Activated naive CD8-positive, alpha-beta T cell treated with anti-CD3 and anti-CD28 coated beads for 36 hours (primary cell): ENCODE measurements around the gene GTF3C1. TPM values are rescaled to one million over a fixed set of nuclear protein-coding genes. Genes with fewer than 3 reads are reported as not detected.
"Not testable (repeated sequence)": the region's sequence is repeated elsewhere in the genome, so short reads cannot be mapped to it uniquely, and the experiment has no call there.

ENCODE experiments used
- DNase-seq: peaks from one replicate; pipeline ENCODE4 v3.0.0; 2021
- H3K27ac Mint-ChIP-seq: one replicate; pipeline ENCODE4 v1.8.0; 2022; ENCODE audit warnings: mild to moderate bottlenecking, moderate library complexity, mixed read lengths
- H3K27me3 Mint-ChIP-seq: one replicate; pipeline ENCODE4 v1.8.0; 2022; ENCODE audit warnings: mild to moderate bottlenecking, mixed read lengths
- H3K36me3 Mint-ChIP-seq: one replicate; pipeline ENCODE4 v1.8.0; 2021; ENCODE audit warnings: mild to moderate bottlenecking, mixed read lengths
- H3K4me1 Mint-ChIP-seq: one replicate; pipeline ENCODE4 v1.8.0; 2021; ENCODE audit warnings: mixed read lengths
- H3K4me3 Mint-ChIP-seq: one replicate; pipeline ENCODE4 v1.8.0; 2022; ENCODE audit warnings: mild to moderate bottlenecking, moderate library complexity, mixed read lengths
- H3K9me3 Mint-ChIP-seq: one replicate; pipeline ENCODE4 v1.8.0; 2022; ENCODE audit warnings: mixed read lengths
- total RNA-seq, 2 experiments: library from RNA; stranded (reverse); gene quantifications; one replicate each; pipeline ENCODE4 v1.2.3, GENCODE V29; 2021

Gene GTF3C1
- total RNA-seq, 2 experiments from 2014 or later, result 49.7 to 52.0 TPM

DNA sequence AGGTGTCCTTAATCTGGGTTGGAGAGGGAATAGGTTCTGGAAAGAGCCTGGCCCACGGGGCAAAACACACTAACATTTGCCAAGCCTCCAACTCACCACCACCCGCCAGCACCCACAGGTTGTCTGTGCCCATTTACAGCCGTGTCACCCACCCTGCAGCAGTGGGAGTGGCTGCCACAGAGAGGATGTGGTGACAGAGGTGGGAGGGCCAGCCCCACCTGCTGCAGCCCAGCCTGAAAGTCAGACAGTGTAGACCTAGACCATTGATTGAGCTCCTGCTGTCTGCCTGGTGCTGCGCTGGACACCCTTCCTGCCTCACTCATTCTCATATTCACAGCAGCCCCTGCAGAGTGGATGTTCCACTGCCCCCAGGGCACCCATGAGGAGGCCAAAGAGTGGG, 103.0 kb downstream of the GTF3C1 start:
- peaks cover 82% of the 10 kb centered on the region for H3K4me1 Mint-ChIP-seq
- peak overlapping the region; percentile 96 for H3K27ac Mint-ChIP-seq
- peak; percentile 69 for DNase-seq
- H3K36me3 Mint-ChIP-seq, result peaks cover 94% of the 10 kb centered on the region
- no peak overlapping the region for H3K4me3 Mint-ChIP-seq
- peaks cover 13% of the 10 kb centered on the region for H3K9me3 Mint-ChIP-seq
- H3K27me3 Mint-ChIP-seq, result no peaks in the 10 kb centered on the region

- peak overlapping the region; percentile 96 for H3K27ac Mint-ChIP-seq
- H3K9me3 Mint-ChIP-seq, result peaks cover 8% of the 10 kb centered on the region
- H3K27me3 Mint-ChIP-seq, result no peaks in the 10 kb centered on the region
- H3K4me3 Mint-ChIP-seq, result no peak overlapping the region
- DNase-seq, result no peak
- peaks cover 72% of the 10 kb centered on the region for H3K4me1 Mint-ChIP-seq
- H3K36me3 Mint-ChIP-seq, result peaks cover 94% of the 10 kb centered on the region
These were observed 104.1 kb downstream of the GTF3C1 start for GRCh38 chr16:27445502-27446175.

- peak overlapping the region; percentile 63 for H3K27ac Mint-ChIP-seq
- peaks cover 61% of the 10 kb centered on the region for H3K4me1 Mint-ChIP-seq
- H3K9me3 Mint-ChIP-seq, result peaks cover 4% of the 10 kb centered on the region
- H3K27me3 Mint-ChIP-seq, result no peaks in the 10 kb centered on the region
- H3K36me3 Mint-ChIP-seq, result peaks cover 88% of the 10 kb centered on the region
- H3K4me3 Mint-ChIP-seq, result no peak overlapping the region
- no peak for DNase-seq
These were observed 105.2 kb downstream of the GTF3C1 start for GRCh38 chr16:27444470-27444869.

DNA sequence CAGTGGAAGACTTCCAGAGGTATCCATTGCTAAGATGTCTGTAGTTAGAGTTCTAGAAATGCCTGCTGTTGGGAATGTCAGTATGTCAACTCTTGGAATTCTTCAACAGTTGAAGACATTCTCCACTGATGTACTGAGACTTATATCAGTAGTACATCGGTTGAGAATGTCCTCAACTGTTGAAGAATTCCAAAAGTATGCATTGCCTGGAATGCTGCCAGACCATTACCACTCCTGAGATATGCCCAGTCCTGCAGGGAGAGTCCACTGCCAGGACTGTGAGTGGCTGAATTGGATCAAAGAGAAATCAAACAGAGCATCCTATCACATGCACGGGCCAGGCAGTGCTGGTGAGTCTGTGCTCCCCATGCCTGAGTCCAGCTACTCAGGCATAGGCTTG, 105.7 kb downstream of the GTF3C1 start:
- Mint-ChIP-seq H3K4me3 (no peak overlapping the region), H3K36me3 (peaks cover 88% of the 10 kb centered on the region), H3K27me3 (no peaks in the 10 kb centered on the region), H3K27ac (no peak overlapping the region), H3K9me3 (peaks cover 4% of the 10 kb centered on the region), H3K4me1 (peaks cover 56% of the 10 kb centered on the region)
- no peak for DNase-seq

GRCh38 chr16:27441998-27442397, 107.7 kb downstream of the GTF3C1 start:
- H3K27me3 Mint-ChIP-seq, result no peaks in the 10 kb centered on the region
- H3K4me3 Mint-ChIP-seq, result no peak overlapping the region
- peaks cover 2% of the 10 kb centered on the region for H3K9me3 Mint-ChIP-seq
- H3K27ac Mint-ChIP-seq, result no peak overlapping the region
- H3K36me3 Mint-ChIP-seq, result peaks cover 88% of the 10 kb centered on the region
- H3K4me1 Mint-ChIP-seq, result peaks cover 39% of the 10 kb centered on the region
- DNase-seq, result no peak

GRCh38 chr16:27441276-27441675, 108.4 kb downstream of the GTF3C1 start:
- H3K27ac Mint-ChIP-seq, result peak overlapping the region; percentile 62

GRCh38 chr16:27439271-27440018, 110.3 kb downstream of the GTF3C1 start:
- Mint-ChIP-seq H3K4me1 (peaks cover 15% of the 10 kb centered on the region), H3K36me3 (peaks cover 84% of the 10 kb centered on the region), H3K27ac (no peak overlapping the region), H3K4me3 (no peak overlapping the region), H3K9me3 (no peaks in the 10 kb centered on the region), H3K27me3 (no peaks in the 10 kb centered on the region)
- DNase-seq, result no peak

More at GRCh38 chr16:27441276-27441675, 108.4 kb downstream of the GTF3C1 start:
- no peak for DNase-seq
- Mint-ChIP-seq H3K4me1 (peaks cover 33% of the 10 kb centered on the region), H3K4me3 (no peak overlapping the region), H3K36me3 (peaks cover 88% of the 10 kb centered on the region), H3K9me3 (no peaks in the 10 kb centered on the region), H3K27me3 (no peaks in the 10 kb centered on the region)

DNA sequence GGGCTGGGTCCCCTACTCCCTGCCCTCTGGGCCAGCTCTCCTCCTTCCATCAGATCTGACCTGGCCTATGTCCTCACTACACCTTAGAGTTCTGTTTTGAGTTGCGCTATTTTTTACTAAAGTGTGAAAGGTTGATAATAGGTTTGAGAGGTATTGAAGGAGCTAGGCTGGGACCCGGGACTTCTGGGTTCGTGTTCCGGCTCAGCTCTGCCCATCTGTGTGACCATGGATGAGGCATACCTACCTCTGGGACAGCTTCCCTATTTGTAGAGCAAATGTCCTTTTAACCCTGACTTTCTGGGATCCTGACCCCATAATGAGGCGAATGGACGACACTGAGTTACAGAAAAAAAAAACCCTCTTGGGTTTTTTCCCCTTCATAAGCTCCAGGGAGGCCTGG, 111.8 kb downstream of the GTF3C1 start:
- no peak overlapping the region for H3K4me3 Mint-ChIP-seq
- H3K4me1 Mint-ChIP-seq, result peaks cover 13% of the 10 kb centered on the region
- DNase-seq, result no peak
- no peak overlapping the region for H3K27ac Mint-ChIP-seq
- peaks cover 79% of the 10 kb centered on the region for H3K36me3 Mint-ChIP-seq
- H3K9me3 Mint-ChIP-seq, result no peaks in the 10 kb centered on the region
- H3K27me3 Mint-ChIP-seq, result no peaks in the 10 kb centered on the region

- H3K4me1 Mint-ChIP-seq, result peaks cover 12% of the 10 kb centered on the region
- no peaks in the 10 kb centered on the region for H3K27me3 Mint-ChIP-seq
- H3K9me3 Mint-ChIP-seq, result no peaks in the 10 kb centered on the region
- H3K27ac Mint-ChIP-seq, result peak overlapping the region; percentile 61
- H3K4me3 Mint-ChIP-seq, result no peak overlapping the region
- DNase-seq, result no peak
- H3K36me3 Mint-ChIP-seq, result peaks cover 76% of the 10 kb centered on the region
These were observed 112.6 kb downstream of the GTF3C1 start for GRCh38 chr16:27436921-27437650.

GRCh38 chr16:27436065-27436464, 113.6 kb downstream of the GTF3C1 start:
- peak overlapping the region; percentile 18 for H3K4me3 Mint-ChIP-seq

GRCh38 chr16:27435146-27435545, 114.6 kb downstream of the GTF3C1 start:
- not testable (repeated sequence) for H3K27me3 Mint-ChIP-seq, DNase-seq, H3K4me3 Mint-ChIP-seq, H3K9me3 Mint-ChIP-seq
- peak overlapping the region; percentile 27 for H3K27ac Mint-ChIP-seq
- peaks cover 24% of the 10 kb centered on the region for H3K4me1 Mint-ChIP-seq
- peaks cover 71% of the 10 kb centered on the region for H3K36me3 Mint-ChIP-seq

More at GRCh38 chr16:27436065-27436464, 113.6 kb downstream of the GTF3C1 start:
- DNase-seq, result no peak
- Mint-ChIP-seq H3K27me3 (no peaks in the 10 kb centered on the region), H3K9me3 (no peaks in the 10 kb centered on the region), H3K27ac (peak overlapping the region; percentile 61), H3K36me3 (peaks cover 71% of the 10 kb centered on the region), H3K4me1 (peaks cover 15% of the 10 kb centered on the region)

GRCh38 chr16:27434141-27435051, 115.3 kb downstream of the GTF3C1 start:
- no peak for DNase-seq
- Mint-ChIP-seq H3K27ac (peak overlapping the region; percentile 27), H3K9me3 (no peaks in the 10 kb centered on the region), H3K36me3 (peaks cover 75% of the 10 kb centered on the region), H3K27me3 (no peaks in the 10 kb centered on the region), H3K4me3 (no peak overlapping the region), H3K4me1 (peaks cover 30% of the 10 kb centered on the region)

DNA sequence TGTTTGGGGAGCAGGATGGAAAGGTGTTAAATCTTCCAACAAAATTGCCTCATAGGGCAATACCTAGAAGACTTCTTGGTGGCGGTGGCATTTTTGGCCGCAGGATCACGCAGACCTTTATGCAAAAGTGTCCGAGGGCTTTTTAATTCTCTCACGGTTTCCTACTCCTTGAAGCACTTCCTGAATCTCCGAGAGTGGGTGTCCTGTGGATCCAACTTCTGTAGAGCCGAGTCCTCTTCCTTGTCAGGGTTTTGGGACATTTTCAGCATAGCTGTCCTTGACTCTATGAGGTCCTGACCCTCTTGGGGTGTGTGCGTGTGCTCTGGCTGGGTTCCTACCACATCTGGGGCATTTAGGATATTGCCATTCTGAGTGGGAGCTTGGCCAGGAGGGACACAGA, 116.1 kb downstream of the GTF3C1 start:
- DNase-seq, result no peak
- H3K4me3 Mint-ChIP-seq, result no peak overlapping the region
- H3K9me3 Mint-ChIP-seq, result no peaks in the 10 kb centered on the region
- H3K36me3 Mint-ChIP-seq, result peaks cover 73% of the 10 kb centered on the region
- peak overlapping the region; percentile 20 for H3K27ac Mint-ChIP-seq
- H3K27me3 Mint-ChIP-seq, result no peaks in the 10 kb centered on the region
- H3K4me1 Mint-ChIP-seq, result peaks cover 33% of the 10 kb centered on the region

DNA sequence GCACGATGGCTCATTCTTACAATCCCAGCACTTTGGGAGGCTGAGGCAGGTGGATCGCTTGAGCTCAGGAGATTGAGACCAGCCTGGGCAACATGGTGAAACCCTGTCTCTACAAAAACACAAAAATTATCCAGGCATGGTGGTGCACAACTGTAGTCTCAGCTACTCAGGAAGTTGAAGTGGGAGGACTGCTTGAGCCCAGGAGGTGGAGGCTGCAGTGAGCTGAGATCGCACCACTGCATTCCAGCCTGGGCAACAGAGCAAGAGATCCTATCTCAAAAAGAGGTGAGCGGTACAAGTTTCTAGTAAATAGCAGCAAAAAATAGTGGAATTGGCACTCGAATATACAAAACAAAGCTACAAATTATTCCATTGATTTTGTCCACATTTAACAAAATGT, 116.5 kb downstream of the GTF3C1 start:
- DNase-seq, H3K9me3 Mint-ChIP-seq, H3K27me3 Mint-ChIP-seq, H3K4me3 Mint-ChIP-seq: not testable (repeated sequence)
- peaks cover 36% of the 10 kb centered on the region for H3K4me1 Mint-ChIP-seq
- H3K36me3 Mint-ChIP-seq, result peaks cover 71% of the 10 kb centered on the region
- peak overlapping the region; percentile 67 for H3K27ac Mint-ChIP-seq
